ENCODE measurements around the gene NOC4L.
"Not testable (repeated sequence)": the region's sequence is repeated elsewhere in the genome, so short reads cannot be mapped to it uniquely, and the experiment has no call there.

The NOC4L gene

DNA sequence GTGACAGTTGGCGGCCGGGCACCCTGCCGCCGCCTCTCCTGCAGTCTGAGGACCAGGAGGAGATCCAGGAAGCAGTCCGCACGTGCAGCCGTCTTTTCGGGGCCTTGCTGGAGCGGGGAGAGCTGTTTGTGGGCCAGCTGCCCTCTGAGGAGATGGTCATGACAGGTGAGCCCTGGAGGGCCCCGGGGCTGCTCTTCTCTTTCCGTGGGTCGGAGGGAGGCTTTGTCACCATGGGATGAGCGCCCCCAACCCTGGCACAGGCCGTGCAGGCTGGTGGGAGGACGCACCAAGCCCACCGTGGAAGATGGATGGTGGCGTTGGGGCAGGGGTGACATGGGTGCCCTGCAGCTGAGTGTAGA lies 532 bp downstream of the NOC4L start:
- no peak for DNase-seq

DNA sequence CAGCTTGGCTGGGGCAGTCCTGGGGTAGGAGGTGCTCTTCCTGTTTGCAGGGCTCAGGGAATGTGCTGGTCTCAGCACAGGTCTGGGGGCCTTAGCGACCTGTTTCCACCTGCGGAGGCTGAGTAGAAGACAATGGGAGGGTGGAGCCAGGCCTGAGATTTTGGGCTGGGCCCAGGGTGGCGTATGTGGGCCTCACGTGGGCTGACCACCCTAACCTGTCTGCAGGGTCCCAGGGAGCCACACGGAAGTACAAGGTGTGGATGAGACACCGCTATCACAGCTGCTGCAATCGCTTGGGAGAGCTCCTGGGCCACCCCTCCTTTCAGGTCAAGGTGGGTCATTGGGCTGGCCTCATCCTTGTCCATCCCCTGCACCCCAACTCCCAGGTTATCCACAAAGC lies 1.1 kb downstream of the NOC4L start:
- no peak for DNase-seq

DNA sequence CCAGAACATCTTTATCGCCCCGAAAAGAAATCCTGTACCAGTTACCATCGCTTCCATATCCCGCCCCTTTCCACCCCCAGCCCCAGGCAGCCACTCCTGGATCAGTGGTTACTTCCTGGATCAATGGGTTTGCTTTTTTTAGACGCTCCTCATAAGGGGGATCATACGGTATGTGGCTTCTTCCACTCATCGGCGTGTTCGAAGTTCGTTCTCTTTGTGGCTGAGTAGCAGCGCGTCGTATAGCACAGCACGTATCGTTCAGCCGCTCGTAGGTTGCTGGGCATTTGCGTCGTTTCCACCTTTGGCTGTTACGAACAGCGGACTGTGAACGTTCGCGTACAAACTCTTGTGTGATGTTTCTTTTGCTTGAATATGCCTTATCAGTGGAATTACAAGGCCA lies 1.8 kb downstream of the NOC4L start:
- DNase-seq: no peak

DNA sequence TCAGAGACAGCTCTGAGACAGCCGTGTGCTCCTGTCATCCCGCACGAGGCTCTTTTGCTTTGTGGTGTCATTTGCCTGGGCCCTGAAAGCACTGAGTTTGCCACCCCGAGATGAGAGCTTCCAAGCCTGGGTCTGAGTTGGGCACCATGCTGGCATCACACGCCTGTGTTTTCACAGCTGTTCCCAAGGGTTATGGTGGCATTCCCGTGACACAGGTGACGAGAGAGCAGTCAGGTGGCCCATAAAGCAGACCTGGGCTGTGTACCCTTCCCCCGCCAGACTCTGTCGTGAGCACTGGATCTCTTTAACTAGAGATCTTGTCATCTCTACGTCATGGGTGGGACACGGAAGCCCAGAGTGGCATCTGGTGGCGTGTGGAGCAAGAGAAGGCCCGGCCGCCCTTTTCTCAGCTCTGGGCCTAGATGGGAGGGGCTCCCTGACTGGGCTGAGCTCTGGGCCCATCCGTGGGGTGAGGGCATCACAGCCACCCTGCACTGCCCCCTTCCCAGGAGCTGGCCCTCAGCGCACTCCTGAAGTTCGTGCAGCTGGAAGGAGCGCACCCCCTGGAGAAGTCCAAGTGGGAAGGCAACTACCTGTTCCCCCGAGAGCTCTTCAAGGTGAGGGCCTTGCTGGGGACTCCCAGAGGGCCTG lies 2.6 kb downstream of the NOC4L start:
- DNase-seq: no peak

DNA sequence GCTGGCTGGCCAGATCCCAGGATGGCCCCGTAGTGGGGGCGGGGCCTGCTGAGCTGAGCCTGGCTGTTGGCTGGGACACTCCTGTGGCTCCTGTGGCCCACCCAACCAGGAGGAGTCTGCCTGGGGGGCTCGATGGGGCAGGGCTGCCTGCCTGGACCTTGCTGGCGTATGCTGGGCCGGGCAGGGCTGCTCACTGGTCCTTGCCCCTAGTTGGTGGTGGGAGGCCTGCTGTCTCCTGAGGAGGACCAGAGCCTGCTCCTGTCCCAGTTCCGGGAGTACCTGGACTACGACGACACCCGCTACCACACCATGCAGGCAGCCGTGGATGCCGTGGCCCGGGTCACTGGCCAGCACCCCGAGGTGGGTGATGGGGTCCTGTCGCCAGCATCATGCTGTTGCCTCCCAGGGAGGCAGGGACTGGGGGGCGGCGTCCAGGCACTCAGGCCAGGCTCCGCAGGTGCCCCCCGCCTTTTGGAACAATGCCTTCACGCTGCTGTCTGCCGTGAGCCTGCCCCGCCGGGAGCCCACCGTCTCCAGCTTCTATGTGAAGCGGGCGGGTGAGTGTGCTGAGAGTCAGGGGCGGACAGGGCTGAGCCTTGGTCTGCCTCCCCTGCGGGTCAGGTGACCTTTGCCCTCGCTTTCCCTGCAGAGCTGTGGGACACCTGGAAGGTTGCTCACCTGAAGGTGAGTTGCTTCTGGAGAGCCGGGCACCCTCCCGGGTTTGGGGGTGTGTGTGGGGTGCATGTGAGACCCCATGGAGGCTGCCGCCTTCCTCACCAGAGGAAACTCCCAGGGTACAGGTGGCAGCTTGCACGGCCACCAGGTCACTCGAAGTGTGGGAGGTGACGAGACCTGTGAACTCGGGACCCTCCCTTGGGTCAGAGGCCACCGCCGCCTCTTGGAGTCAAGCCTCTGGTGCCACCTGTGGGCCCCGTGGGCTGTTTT lies 3.4 kb downstream of the NOC4L start:
- DNase-seq: no peak

DNA sequence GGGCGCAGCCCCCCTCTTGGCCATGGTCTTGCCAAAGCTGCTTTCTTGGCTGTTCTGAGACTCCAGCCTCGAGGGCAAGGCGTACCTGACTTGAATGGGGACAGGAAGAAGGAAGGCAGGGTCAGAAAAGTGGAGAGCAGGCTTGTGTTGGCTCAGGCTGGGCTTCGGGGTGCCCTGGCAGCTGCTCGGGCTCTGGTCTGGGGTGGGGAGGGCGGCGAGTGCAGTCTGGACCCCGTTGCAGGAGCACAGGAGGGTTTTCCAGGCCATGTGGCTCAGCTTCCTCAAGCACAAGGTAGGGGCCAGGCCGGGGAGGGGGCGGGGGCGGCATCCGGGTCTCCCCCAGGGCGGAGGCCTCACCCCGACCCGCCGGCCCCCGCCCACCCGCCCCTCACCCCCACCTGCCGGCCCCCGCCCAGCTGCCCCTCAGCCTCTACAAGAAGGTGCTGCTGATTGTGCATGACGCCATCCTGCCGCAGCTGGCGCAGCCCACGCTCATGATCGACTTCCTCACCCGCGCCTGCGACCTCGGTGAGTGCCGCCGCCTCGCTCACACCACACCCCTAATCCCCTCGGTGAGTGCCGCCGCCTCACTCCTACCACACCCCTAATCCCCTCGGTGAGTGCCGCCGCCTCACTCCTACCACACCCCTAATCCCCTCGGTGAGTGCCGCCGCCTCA lies 4.2 kb downstream of the NOC4L start:
- no peak for DNase-seq

DNA sequence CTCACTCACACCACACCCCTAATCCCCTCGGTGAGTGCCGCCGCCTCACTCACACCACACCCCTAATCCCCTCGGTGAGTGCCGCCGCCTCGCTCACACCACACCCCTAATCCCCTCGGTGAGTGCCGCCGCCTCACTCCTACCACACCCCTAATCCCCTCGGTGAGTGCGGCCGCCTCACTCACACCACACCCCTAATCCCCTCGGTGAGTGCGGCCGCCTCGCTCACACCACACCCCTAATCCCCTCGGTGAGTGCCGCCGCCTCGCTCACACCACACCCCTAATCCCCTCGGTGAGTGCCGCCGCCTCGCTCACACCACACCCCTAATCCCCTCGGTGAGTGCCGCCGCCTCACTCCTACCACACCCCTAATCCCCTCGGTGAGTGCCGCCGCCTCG lies 5.3 kb downstream of the NOC4L start:
- not testable (repeated sequence) for DNase-seq

DNA sequence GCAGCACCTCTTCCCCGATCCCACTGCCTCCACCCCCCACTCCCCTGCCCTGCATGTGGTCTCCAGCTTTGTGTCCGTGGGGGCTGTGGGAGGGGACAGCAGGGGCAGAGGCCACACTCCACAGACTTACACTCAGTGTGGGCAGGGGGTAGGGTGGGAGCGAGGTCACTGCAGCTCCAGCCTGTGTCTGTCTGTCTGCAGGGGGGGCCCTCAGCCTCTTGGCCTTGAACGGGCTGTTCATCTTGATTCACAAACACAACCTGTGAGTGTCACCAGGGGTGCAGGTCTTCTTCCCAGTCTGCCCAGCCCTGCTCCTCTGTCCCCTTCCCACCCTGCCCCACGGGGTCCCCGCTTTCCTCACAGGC lies 6.5 kb downstream of the NOC4L start:
- no peak for DNase-seq

DNA sequence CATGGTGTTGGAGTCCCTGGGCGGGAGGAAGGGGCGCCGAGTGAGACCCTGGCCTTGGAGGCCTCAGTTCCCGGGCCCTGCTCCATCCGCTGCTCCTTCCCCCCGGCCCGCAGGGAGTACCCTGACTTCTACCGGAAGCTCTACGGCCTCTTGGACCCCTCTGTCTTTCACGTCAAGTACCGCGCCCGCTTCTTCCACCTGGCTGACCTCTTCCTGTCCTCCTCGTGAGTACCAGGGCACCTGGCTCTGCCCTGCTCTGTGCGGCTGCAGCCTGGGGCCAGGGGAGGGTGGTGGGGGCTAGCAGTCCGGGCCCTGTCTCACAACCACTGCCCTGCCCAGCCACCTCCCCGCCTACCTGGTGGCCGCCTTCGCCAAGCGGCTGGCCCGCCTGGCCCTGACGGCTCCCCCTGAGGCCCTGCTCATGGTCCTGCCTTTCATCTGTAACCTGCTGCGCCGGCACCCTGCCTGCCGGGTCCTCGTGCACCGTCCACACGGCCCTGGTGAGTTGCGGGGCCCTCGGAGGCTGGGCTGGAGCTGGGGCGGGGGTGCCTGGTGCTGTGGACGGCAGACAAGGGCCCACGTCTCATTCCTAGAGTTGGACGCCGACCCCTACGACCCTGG lies 7.0 kb downstream of the NOC4L start:
- no peak for DNase-seq

DNA sequence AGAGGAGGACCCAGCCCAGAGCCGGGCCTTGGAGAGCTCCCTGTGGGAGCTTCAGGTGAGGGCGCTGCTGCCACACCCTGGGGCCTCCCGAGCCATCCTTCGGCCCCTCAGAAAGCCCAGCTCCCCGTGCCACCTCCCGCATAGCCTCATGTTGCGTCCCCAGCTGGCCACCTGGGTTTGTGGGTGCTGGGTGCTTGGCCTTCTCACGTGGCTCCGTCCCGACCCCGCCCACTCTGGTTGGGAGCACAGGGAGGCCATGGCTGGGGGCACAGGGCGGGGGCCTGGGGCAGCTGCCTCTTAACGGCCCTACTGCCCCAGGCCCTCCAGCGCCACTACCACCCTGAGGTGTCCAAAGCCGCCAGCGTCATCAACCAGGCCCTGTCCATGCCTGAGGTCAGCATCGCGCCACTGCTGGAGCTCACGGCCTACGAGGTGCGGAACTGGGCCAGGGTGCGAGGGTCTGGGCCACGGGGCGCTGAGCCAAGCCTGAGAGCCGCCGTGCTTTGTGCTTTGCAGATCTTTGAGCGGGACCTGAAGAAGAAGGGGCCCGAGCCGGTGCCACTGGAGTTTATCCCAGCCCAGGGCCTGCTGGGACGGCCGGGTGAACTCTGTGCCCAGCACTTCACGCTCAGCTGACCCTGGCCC lies 7.6 kb downstream of the NOC4L start:
- no peak for DNase-seq

DNA sequence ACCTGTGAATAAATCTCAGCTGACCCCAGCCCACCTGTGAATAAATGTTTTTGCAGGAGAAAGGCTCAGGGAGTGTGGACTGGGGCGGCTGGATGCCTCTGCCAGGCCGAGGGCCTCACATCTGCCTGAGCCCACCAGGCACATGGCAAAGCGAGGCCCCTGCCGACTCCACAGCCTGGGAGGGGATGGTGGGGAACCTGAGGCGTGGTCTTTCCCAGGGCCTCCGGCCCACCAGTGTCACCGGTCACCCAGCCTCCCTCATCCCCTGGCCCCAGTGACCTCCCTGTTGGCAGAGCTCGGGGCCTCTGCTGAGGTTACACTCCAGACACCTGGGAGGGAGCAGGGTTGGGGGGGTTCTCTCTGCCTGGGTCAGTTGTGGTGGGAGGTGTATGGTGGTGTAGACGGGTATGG lies 8.2 kb downstream of the NOC4L start:
- DNase-seq: no peak

DNA sequence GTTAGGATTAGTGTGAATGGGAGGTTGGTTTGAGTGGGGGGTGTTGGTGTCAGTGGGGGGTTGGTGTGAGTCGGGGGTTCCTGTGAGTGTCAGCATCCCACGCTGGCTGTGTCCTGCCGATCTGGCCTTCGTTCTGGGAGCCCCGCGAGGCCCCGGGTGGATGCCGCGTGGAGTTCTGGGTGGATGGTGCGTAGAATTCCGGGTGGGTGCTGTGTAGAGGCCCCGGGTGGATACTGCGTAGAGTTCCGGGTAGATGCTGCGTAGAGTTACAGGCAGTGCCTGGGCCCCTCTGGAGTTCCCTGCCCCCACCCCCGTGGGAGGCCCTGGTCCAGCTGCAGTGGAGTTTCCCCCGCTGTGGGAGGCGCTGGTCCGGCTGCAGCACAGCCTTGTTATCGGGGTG lies 8.7 kb downstream of the NOC4L start:
- DNase-seq: no peak

DNA sequence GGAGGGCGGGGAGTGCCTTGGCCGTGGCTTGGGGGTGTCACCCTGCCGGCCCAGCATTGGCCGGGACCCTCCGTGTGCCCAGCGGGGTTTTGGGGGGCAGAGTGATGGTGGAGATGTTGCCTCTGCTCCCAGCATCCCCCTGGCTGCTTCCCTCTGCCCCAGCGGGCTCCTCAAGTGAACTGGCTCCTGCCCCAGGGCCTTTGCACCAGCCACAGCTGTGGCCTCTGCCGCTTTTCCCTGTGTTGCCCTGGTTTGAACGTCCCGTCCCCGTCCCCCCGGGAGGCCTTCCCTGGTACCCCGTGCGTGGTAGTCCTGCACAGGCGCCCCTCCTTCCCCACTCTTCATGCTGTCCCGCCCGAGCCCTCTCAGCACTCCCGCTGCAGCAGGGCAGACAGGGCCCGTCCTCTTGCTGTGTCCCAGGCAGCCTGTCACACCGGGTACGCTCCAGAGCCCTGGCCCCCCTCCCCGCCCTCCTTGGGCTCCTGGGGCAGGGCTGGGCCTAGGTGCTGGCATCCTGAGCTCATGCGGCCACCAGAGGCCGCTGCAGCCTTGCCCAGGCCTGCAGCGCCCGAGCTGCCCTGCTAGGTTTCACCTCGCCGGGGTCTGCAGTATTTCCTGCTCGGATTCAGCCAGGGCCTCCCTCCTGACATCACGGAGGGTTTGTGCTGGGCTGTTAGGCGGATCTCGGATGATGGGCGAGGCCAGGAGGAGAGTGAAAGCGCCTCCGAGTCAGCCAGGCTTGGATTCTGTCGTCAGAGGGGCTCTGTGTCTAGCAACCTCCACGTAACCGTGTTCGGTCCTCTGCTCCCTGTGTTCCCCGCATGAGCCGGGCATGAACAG lies 9.5 kb downstream of the NOC4L start:
- peak; percentile 84 for DNase-seq

DNA sequence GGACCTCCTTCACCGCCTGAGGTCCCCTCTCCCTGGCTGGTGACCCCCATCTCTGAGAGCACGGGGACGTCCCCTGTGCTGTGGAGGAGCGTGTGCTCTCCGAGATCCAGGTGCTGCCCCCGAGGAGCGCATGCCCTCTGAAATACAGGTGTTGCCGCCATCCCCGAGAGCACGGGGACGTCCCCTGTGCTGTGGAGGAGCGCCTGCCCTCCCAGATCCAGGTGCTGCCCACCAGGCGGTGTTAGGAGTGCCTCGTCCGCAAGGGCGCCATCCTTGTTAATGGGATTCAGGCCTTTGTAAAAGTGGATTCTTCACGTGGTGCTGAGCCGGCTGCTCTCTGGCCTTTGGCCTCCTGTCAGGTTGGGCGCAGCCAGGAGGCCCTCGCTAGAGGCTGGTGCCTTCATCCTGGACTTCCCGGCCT lies 10.1 kb downstream of the NOC4L start:
- DNase-seq: no peak

DNA sequence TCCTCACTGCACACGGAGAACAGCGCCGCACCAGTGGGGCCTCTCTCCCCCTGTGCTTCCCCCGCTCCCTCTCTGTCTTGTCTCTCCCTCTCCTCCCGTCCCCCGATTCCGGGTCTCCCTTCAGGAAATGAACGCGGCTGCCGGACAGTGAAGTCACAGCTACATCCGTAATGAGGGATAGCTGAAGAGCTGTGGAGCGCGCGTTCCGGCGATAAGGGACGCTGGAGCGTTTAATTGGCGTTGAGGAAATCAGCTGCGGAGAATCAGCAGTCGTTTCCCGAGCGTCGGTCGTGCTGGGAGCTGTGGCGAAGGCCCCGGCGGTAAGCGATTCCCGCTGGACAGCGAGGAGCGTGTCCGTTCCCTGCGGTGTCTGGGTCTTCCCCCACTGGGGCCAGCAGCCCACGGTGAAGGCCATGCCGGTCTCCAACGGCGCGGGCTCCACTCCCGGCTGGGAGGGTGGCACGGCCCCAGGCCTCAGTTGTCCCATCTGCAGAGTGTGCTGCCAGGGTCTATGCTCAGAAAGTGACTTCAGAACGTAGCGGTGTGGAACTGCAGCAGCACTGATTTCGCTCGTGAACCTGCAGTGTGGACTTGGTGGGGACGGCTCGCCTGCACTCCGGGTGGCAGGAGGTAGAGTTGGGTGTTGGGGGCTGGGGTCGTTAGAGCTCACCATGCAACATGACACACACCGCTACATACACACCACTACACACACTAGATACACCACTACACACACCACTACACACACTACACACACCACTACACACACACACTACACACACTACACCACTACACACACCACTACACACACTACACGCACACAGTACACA lies 10.9 kb downstream of the NOC4L start:
- no peak for DNase-seq

DNA sequence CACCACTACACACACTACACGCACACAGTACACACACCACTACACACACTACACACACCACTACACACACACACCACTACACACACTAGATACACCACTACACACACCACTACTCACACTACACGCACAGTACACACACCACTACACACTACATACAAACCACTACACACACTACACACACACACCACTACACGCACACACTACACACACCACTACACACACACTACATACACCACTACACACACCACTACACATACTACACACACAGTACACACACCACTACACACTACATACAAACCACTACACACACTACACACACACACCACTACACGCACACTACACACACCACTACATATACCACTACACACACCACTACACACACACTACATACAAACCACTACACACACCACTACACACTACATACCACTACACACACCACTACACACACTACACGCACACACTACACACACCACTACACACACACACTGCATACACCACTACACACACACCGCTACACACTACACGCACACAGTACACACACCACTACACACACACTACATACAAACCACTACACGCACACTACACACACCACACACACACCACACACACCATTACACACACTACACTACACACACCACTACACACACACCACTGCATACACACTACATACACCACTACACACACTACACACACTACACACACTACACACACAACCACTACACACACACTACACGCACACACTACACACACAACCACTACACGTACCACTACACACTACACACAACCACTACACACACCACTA lies 11.7 kb downstream of the NOC4L start:
- no peak for DNase-seq

DNA sequence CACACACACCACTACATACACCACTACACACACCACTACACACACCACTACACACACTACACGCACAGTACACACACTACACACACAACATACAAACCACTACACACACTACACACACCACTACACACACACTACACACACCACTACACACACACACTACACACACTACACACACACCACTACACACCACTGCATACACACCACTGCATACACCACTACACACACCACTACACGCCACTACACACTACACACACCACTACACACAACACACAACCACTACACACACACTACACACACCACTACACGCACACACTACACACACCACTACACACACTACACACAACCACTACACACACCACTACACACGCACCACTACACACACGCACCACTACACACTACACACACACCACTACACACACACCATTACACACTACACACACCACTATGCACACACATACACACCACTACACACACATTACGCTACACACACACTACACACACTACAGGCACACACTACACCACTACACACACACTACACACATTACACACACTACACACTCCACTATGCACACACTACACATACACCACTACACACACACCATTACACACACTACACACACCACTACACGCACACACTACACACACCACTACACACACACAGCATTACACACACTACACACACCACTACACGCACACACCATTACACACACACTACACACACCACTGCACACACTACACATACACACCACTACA lies 12.5 kb downstream of the NOC4L start:
- DNase-seq: no peak

DNA sequence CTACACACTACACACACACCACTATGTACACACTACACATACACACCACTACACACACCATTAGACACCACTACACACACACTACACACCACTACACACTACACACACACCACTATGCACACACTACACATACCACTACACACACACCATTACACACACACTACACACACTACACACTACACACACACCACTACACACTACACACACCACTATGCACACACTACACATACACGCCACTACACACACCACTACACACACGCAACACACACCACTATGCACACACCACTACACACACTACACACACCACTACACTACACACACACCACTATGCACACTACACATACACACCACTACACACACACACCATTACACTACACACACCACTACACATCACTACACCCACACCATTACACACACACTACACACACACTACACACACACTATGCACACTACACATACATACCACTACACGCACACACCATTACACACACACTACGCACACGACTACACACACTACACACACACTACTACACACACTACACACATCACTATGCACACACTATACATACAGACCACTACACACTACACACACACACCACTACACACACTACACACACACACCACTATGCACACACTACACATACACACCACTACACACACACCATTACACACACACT lies 13.6 kb downstream of the NOC4L start:
- no peak for DNase-seq

Data from right forelimb (tissue), 1 donor.